ENCODE data around the gene RRAS. TPM values are rescaled to one million over a fixed set of nuclear protein-coding genes. Genes with fewer than 3 reads are reported as not detected.
A peak's percentile ranks its signal among the peaks of the same experiment; 100 is the strongest.

RRAS gene
- total and polyA plus RNA-seq, 8 donors: 5.5 to 42.9 (median 9.5) TPM

GRCh38 chr19:49645592-49645991, 5.6 kb upstream of the RRAS start:
- no peaks in the 10 kb centered on the region for H3K9me3 ChIP-seq
- H3K27me3 ChIP-seq: no peaks in the 10 kb centered on the region
- 89 to 96% methylated on average over 11 of the region's 11 CpGs for whole genome bisulfite sequencing, 2 donors
- TF ChIP-seq CTCF (IDR thresholded peaks at IDR 0.05): no peak
- FAIRE-seq: no peak
- no peak overlapping the region for H3K27ac ChIP-seq
- peak in 1 of 6 donors; percentile 51 for DNase-seq
- ATAC-seq: no peak
- no peak overlapping the region for H3K4me3 ChIP-seq
- H3K4me1 ChIP-seq: peaks cover 5 to 14% (median 8%) of the 10 kb centered on the region in 3 donors
- peaks cover 0 to 12% (median 8%) of the 10 kb centered on the region in 3 donors for H3K36me3 ChIP-seq
- intact Hi-C loops (cut with DNase I): no loop called here

DNA sequence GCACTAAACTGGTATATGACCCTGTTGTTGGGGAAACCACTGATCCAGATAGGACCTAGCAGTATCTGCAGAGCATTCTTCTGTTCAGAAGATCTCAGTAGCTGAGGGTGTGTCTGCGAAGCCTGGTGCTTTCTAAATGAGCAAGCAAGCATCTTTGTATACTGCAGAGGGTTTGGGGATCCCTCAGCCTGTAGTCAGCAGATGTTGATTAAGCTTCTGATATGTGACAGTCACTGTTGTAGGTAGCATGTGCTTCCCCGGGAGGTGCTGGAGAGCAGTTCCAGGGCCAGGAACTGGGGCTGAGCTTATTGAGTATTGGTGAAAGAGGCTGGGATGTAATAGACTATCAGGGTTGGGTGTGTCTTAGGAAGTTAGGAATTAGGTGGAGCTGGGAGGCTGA, 3.5 kb upstream of the RRAS start:
- ATAC-seq (no peak), DNase-seq (no peak), FAIRE-seq (no peak)
- H3K4me3 ChIP-seq: no peak overlapping the region
- intact Hi-C loops (cut with DNase I): no loop called here
- TF ChIP-seq CTCF (IDR thresholded peaks at IDR 0.05): no peak
- H3K9me3 ChIP-seq: no peaks in the 10 kb centered on the region
- peaks cover 5 to 18% (median 8%) of the 10 kb centered on the region in 3 donors for H3K4me1 ChIP-seq
- 69 to 77% methylated on average over 2 of the region's 2 CpGs for WGBS, 2 donors
- no peak overlapping the region for H3K27ac ChIP-seq
- peaks cover 0 to 8% (median 7%) of the 10 kb centered on the region in 3 donors for H3K36me3 ChIP-seq
- H3K27me3 ChIP-seq: no peaks in the 10 kb centered on the region

- 2 to 4% methylated on average over 5 of the region's 5 CpGs for WGBS, 2 donors
- ATAC-seq (no peak), DNase-seq (no peak), FAIRE-seq (no peak)
- no peaks in the 10 kb centered on the region for H3K9me3 ChIP-seq
- peak overlapping the region; percentile 83 to 99 (median 94) for H3K4me3 ChIP-seq
- TF ChIP-seq CTCF (IDR thresholded peaks at IDR 0.05): no peak
- no peaks in the 10 kb centered on the region for H3K27me3 ChIP-seq
- intact Hi-C loops (cut with DNase I): no loop called here
- peaks cover 5 to 23% (median 8%) of the 10 kb centered on the region in 3 donors for H3K4me1 ChIP-seq
- peak overlapping the region; percentile 58 to 99 (median 83) for H3K27ac ChIP-seq
- H3K36me3 ChIP-seq: peaks cover 0 to 8% (median 7%) of the 10 kb centered on the region in 3 donors
Measured at GRCh38 chr19:49642492-49643035, 2.6 kb upstream of the RRAS start.

DNA sequence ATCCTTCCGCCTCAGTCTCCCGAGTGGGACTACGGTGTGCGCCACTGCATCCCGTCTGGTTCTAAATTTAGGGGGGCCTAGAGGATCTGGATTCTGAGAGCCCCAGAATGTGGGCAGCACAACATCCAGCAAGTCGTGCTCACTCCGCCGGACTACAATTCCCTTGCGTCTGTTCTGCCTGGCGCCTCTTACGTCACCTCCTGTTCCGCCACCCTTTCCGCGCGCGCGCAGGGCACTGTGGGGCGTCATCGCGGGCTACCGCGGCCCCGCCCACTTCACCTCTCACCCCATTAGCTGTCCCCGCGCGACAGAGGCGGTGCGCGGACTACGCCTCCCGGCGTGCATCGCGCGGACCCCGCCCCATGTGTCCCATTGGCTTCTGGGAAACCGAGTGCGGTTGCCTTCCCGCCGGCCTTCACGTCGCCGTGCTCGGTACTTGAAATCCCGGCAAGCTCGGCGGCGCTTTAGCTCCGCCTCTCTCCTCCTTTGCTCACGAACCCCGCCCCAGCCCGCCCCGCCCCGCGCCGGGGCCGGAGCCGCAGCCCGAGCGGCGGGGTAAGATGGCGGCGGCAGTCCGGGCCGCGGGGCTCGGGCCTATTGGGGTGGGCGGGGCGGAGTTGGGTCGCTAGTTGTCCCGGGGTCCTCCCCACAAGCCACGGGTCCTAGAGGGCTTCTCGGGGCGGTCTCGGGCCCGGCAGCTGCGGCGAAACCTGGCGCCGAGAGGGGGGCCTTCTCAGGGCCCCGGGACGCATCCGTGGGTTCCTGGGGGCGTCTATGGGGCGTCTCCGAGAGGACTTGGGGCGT, 1.9 kb upstream of the RRAS start, which contains the start of gene SCAF1:
SCAF1 (plus strand) TSS at position 522 of the 804 bp plus-strand sequence. CDS start 2,818 bp downstream, outside the sequence.
- Histone ChIP-seq H3K36me3 (peaks cover 0 to 7% (median 5%) of the 10 kb centered on the region in 3 donors), H3K27ac (peak within 1 kb of the TSS; percentile 97 to 99 (median 98)), H3K4me1 (peaks cover 5 to 23% (median 8%) of the 10 kb centered on the region in 3 donors), H3K4me3 (peak within 1 kb of the TSS; percentile 83 to 99 (median 94)), H3K9me3 (no peaks in the 10 kb centered on the region), H3K27me3 (no peaks in the 10 kb centered on the region)
- ATAC-seq (peak; percentile 76 to 86 (median 80)), DNase-seq (peak; percentile 98 to 100 (median 99)), FAIRE-seq (peak; percentile 84)
- 0 to 1% methylated on average over 56 to 87 of the region's 87 CpGs for whole genome bisulfite sequencing, 2 donors
- no peak for TF ChIP-seq CTCF (IDR thresholded peaks at IDR 0.05)
- intact Hi-C loops (cut with DNase I): no loop called here
